ENCODE measurements around the gene ETV3. TPM values are rescaled to one million over a fixed set of nuclear protein-coding genes. Genes with fewer than 3 reads are reported as not detected.
"Not testable (repeated sequence)": the region's sequence is repeated elsewhere in the genome, so short reads cannot be mapped to it uniquely, and the experiment has no call there.

ETV3 gene
- total RNA-seq, 1 experiment from 2014 or later, result 22.6 TPM

DNA sequence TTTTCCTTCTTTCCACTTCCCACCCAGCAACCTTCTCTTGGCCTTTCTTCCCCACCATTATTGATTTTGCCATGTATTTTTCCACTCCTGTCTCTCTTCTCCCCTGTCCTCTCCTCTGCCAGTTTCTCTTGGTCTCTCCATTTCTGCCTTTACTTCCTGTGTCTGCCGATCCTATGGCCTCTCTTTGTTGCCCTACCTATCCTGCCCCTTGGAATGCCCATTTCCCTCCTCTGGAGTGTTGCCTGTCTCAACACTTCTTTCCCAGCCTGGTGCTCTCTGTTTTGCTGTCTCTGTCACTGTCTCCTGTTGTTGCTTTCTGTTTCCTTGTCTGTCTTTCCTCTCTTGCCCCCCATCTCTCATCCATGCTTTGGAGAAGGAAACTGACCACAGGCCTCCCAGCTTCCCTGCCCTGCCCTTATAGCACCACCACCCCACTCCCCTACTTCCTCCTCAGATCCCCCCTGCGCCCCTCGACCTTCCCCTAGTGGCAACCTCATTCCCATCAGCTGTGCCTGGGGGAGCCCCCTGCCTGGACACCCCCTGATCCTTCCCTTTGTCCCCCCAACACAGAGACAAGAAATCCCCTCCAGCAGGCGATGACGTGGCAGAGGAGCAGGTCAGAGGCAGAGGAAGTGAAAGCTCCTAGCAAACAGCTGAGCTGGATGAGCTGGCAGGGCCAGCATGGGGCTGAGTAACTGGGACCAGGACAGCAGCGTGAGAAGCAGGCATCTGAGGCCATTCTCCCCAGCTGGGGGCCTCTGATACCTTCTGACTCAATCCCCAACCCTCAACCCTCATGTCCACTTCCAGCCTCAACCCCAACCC, 32.0 kb downstream of the ETV3 start:
- no peak for DNase-seq (ENCODE audit: low read depth, low spot score)
- in situ Hi-C loops (cut with HindIII; ENCODE audit: low pct_unique_long_range_greater_than_20kb, low sequenced_read_pairs), result no loop called here

DNA sequence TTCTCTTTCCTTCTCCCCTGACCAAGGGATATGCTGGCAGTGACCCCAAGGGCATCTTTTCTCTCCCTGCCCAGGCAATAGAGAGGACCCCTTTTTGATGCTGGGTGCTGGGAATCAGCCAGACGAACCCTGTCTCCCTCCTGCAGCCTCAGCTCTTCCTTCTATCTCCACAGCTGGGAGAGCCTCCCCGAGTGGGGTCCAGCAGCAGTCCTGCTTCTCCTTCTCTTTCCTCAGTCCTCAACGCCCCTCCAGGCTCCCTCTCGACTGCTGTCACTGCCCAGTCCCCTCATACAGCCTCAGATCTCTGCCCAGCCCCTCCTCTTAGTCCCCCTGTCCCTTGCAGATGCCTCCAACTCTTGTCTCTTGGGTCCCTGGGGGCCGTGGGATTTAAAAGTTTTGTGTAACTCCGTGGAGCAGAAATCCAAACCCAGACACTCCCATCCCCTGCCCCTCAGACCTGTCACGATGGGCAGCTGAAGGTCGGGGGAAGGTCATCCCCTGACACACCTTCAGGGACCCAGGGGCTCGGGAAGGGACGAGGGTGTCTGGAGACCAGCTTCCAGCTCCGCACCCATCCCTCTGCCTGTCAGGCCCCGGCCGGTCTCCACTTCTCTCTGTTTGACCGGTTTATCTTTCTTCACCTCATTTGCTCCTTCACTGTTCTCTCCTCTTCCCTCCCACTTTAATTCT, 32.8 kb downstream of the ETV3 start:
- in situ Hi-C loops (cut with HindIII; ENCODE audit: low pct_unique_long_range_greater_than_20kb, low sequenced_read_pairs), result no loop called here

DNA sequence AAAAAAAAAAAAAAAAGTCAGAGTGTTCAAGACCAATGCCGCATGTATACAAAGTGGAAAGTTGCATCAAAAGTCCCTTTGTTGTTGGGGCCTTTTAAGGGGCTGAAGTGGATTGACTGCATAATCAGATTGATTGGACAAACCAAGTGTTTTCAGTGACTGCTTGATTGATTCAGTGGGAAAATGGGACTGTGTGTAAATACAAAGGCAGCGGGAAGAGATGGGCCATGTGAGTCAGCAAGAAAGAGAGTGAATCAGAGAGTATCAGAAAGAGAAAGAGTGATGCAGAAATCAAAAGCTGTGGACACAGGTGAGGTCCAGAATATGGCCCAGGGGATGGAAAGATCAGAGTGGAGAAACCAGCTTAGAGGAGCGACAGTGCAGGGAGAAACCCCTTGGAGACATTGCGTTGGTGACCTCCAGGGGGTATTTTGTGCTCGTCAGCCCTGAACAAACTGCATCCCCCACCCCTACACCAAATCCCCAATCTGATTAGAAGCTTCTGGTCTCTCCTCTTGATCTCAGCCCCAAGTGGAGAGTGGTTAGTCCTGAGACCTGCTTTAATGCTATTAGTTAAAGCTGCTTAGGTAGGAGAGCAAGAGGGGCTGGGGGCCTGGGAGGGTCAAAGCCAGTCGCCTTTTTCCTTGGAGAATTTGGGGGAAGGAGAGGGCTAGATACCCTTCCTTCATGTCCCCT, 33.4 kb downstream of the ETV3 start:
- no peak for DNase-seq (ENCODE audit: low read depth, low spot score)
- in situ Hi-C loops (cut with HindIII; ENCODE audit: low pct_unique_long_range_greater_than_20kb, low sequenced_read_pairs), result no loop called here

More for the DNA sequence above, 32.8 kb downstream of the ETV3 start:
- no peak for DNase-seq (ENCODE audit: low read depth, low spot score)

DNA sequence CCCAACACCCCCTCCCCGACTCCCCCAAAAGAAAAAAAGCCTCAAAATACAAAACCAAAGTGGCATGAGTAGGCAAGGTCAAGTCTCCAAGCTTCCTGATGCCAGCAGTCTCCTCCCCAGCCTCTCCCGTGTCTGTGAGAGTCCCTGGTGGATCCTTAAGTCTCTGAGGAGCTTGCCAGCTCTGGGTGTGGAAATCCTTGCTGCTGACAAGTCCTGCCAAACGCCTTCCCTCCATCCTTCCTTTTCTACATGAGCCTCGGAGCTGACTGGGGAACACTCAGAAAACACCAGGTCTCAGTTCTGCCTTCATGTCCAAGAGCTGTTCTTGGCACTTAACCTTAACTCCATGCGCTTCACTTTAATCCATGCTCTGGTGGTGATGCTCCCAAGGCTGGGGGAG, 34.9 kb downstream of the ETV3 start:
- in situ Hi-C loops (cut with HindIII; ENCODE audit: low pct_unique_long_range_greater_than_20kb, low sequenced_read_pairs), result no loop called here
- no peak for DNase-seq (ENCODE audit: low read depth, low spot score)

DNA sequence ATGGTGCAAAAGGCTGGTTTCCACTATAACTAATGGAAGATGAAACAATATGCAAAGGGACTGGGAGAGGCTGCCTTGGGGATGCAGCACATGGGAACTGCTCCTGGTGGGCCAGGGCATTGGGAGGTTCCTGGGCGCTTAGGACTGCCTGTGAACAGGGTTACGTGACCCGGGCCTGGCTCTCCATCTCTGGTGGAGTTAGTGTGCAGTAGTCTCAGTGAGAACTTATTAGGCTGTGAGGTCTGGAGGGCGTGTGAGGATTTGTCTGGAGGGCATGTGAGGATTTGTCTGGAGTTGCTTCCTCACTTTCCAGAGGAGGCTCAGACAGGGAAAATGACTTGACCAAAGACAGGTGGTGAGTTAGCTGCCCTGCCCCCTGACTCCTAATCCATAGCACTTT, 37.0 kb downstream of the ETV3 start:
- DNase-seq (ENCODE audit: low read depth, low spot score), result no peak
- in situ Hi-C loops (cut with HindIII; ENCODE audit: low pct_unique_long_range_greater_than_20kb, low sequenced_read_pairs), result no loop called here

DNA sequence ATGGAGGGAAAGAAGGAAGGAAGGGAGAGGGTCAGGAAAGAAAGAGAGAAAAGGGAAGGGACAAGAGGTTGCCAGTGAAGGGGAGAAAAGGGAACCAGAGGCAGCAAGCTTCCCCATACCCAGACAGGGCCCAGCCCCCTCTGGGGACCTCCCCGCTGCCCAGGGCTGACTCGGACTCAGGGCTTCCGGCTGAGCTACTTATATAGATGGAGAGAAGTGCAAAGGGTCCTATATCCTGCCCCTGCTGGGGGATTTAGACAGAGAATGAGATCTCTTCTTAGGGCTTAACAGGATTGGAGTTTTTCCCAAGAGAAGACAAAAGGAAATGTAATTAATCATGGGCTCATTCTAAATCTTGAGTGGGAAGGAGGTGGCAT, 38.6 kb downstream of the ETV3 start, which contains the start of gene ETV3L:
Gene ETV3L, minus strand, starts transcription at position 176 of the 377 bp plus-strand sequence. CDS start 285 bp downstream, outside the sequence.
- no peak for DNase-seq (ENCODE audit: low read depth, low spot score)
- in situ Hi-C loops (cut with HindIII; ENCODE audit: low pct_unique_long_range_greater_than_20kb, low sequenced_read_pairs), result no loop called here

DNA sequence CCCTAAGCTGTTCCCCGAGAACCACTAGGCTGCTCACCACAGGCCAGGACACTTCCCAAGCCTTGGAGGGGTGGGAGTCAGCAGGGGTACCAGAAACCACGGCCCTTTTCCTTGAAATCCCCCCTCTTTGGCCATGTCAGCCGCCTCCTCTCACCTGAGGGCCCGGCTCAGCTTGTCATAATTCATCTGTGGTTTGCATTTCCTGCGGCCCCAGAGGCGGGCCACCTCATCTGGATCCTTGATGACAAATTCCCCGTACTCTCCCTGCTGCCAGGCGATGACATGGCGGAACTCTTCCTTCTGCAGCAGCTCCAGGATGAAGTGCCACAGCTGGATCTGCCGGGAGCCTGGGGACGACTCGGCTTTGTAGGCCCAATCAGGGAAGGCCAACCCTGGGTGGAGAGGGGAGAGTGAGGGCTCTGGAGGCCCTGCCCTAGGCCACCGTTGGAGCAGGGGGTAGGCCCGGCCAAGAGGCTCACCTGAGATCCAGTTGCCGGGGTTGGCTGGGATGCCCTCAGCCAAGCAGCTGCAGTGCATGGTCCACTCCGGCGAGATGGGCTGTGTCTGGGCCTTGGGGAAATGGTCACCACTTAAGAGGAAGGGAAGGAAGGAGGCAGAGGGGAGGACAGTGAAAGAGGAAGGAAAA, 39.1 kb downstream of the ETV3 start:
- in situ Hi-C loops (cut with HindIII; ENCODE audit: low pct_unique_long_range_greater_than_20kb, low sequenced_read_pairs); DNase-seq (ENCODE audit: low read depth, low spot score): not testable (repeated sequence)

DNA sequence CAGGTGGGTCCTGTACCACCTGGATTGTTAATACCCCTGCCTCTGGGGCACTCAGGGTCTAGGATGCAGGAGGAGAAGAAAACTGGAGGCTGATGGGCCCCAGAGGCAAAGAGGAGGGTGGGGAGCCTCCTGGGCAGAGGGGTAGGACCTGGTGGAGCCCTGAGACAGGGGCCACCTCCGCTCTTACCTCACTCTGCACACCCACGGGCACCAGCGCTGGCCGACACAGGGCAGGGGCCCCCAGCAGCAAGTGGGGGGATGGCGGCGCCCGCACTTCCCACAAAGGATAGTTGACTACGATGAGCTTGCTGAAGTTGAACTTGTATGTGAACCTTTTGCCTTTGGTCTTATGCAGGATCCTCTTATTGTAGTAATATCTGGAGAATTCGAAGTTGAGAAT, 39.7 kb downstream of the ETV3 start:
- in situ Hi-C loops (cut with HindIII; ENCODE audit: low pct_unique_long_range_greater_than_20kb, low sequenced_read_pairs), result no loop called here
- no peak for DNase-seq (ENCODE audit: low read depth, low spot score)

DNA sequence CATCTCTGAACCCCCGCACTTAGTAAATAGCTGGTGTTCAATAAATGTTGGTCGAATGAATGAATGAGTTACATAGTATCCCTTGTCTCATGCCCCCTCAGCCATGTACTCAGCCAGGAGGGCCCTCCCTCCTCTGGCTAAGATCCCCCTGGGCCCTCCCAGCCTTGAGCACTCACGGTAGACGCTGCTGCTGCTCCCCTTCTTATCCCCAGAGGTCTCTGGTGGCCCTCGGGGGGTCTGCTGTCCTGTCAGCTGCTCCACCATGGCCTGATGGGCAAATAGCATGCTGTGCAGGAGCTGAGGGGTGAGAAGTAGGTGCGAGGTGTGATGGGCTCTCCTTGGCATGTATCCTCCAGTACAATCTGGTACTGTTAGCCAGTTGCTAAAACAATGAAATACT, 40.5 kb downstream of the ETV3 start:
- DNase-seq (ENCODE audit: low read depth, low spot score), result no peak
- in situ Hi-C loops (cut with HindIII; ENCODE audit: low pct_unique_long_range_greater_than_20kb, low sequenced_read_pairs), result no loop called here

DNA sequence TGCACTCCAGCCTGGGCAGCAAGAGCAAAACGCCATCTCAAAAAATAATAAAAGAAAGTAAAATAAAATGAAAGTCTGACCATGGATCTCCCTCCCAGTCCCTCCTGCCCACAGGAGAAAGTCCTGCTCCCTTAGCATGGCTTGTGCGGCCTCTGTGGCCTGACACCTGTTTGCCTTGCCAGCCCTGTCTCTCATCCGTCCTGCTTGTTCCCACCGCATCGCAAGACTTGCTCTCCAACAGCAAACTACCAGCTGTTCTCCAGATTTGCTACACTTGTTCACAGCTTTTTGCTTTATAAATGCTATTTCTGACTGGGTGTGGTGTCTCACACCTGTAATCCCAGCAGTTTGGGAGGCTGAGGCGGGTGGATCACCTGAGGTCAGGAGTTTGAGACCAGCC, 41.3 kb downstream of the ETV3 start:
- DNase-seq (ENCODE audit: low read depth, low spot score), result no peak
- in situ Hi-C loops (cut with HindIII; ENCODE audit: low pct_unique_long_range_greater_than_20kb, low sequenced_read_pairs), result no loop called here

DNA sequence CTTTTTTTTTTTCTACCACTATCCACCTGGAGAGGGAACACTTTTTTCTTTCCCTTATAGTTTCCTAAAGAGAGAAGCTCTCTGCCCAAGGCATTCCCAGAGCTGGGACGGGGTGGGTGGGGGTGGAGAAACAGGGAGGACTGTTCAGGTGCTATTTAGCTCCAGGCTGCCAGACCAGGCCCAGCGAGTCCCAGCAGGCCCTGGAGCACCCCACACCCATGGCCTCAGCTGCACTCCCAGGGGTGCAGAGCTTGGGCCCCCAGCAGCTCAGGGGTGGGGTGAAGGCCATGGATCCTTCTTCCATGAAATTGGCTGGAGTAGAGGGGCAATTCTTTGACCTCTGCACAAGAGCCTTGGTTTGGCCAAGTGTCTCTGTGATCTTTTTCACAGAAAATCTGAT, 42.6 kb downstream of the ETV3 start:
- no peak for DNase-seq (ENCODE audit: low read depth, low spot score)
- in situ Hi-C loops (cut with HindIII; ENCODE audit: low pct_unique_long_range_greater_than_20kb, low sequenced_read_pairs), result no loop called here

DNA sequence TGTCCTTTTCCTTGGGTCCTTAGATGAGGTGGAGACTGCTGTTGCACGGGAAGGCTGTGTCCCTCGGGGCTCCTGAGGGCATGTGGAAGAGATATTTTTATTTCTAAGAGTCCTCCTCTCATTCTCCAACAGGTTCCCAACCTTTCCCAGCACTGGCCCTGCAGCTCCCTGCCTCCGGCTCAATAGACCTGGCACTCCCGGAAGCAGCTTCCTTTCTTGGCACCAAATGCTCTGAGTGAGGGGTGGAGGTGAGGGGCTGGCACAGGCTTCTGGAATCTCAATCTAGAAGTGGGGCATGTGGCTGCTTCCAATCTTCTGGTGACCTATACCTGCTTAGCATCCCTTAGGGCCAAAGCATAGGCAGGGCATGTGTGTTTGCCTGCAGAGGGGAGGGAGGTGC, 43.1 kb downstream of the ETV3 start:
- in situ Hi-C loops (cut with HindIII; ENCODE audit: low pct_unique_long_range_greater_than_20kb, low sequenced_read_pairs), result no loop called here

DNA sequence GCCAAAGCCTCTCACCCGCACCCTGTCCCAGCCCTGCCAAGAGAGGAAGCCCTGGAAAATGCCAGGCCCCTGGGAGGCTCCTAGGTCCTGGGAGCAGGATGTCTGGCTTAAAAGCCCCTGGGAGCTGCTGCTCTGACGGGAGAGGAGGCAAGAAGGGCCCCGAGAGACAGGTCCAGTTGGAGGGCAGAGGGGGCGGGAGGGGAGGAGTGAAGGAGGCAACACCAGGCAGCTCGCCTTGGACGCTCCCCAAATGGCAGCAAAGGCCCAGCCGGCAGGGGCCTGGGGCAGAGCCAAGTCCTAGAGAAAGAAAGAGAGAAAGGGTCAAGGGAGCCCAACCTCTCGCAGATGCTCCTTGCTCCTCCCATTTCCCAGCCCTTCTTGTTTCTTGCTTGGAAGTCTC, 45.4 kb downstream of the ETV3 start:
- in situ Hi-C loops (cut with HindIII; ENCODE audit: low pct_unique_long_range_greater_than_20kb, low sequenced_read_pairs), result no loop called here
- DNase-seq (ENCODE audit: low read depth, low spot score), result no peak

More for the DNA sequence above, 43.1 kb downstream of the ETV3 start:
- DNase-seq (ENCODE audit: low read depth, low spot score), result no peak

DNA sequence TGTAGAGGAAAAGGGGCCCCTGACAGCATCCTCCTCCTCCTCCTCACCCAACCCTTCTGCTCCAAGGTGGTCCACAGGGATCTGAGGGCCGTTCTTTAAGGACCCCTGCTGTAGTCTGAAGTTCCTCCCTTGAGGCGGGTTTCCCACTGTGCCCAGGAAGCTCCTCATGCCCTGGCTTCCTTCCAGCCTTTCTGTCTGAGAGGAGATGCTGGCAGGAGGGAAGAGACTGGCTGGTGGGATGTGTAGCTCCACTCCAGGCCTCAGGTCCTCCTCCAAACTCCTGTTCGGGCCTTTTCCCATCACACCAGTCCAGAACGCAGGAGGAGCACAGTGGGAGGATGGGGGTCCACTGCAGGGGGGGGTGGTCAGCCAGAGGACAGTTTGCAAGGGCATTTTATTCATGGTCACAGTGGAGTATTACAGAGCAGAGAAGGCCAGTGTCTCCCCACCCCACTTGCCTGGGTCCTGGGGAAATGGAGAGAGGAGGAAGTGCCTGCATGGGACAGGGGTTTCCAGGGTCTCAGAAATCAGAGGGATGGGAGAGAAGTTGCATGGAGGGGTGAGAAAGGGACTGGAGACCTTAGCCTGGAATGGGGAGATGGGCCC, 46.4 kb downstream of the ETV3 start:
- in situ Hi-C loops (cut with HindIII; ENCODE audit: low pct_unique_long_range_greater_than_20kb, low sequenced_read_pairs), result no loop called here
- no peak for DNase-seq (ENCODE audit: low read depth, low spot score)

DNA sequence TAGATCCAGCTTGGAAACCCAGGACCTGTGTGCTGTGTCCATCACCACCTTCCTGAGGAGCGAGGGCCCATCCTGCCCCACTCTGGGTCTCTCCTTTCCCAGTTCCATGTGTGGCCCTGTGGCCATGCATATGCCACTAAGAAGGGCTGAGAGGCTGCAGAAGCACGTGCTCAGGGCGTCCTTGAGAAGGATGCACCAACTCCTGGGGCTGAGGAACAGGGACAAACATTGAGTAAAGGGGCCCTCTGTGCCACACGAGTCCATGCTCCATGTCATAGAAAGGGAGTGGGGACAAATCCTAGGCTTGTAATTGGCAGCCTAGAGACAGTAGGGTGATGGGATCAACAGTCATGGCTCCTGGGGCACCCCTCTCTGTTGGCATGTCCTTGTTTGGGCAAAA, 47.0 kb downstream of the ETV3 start:
- DNase-seq (ENCODE audit: low read depth, low spot score), result no peak
- in situ Hi-C loops (cut with HindIII; ENCODE audit: low pct_unique_long_range_greater_than_20kb, low sequenced_read_pairs), result no loop called here

DNA sequence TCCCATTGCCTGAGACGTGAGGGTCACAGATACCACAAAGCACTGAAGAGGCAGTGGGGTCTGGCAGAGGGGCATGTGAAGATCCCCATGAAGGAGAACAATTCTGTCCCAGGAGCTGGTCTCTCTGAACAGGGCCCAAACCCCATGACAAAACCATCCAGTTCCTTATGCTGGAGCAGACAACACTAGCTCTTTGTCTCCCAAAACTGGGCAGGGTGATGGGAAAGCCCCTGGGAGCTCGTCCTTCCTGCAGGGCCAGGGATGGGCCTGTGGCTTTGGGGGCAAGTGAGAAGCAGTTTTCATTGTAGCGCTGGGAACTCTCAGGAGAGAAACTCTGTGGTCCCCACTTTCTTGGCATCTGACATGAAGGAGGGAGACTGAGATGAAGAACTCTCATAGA, 47.4 kb downstream of the ETV3 start:
- DNase-seq (ENCODE audit: low read depth, low spot score), result peak; percentile 91
- in situ Hi-C loops (cut with HindIII; ENCODE audit: low pct_unique_long_range_greater_than_20kb, low sequenced_read_pairs), result no loop called here

DNA sequence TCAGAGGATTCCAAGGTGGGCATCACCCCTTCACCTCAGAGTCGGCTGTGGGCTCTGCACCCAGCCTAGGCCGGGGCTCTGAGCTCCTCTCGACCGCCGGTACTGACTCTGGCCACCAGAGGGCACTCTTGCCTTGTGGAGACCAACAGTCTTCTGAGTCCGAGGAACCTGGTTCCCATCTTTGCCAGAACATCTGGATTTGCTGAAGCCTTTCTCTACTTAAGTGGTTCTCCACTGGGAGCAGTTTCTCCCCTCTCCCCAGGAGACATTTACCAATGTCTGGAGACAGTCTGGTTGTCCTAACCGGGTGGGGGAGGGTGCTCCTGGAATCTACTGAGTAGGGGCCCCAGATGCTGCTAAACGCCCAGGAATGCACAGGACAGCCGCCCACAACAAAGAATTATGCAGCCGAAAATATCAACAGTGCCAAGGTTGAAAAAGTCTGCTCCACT, 48.0 kb downstream of the ETV3 start:
- in situ Hi-C loops (cut with HindIII; ENCODE audit: low pct_unique_long_range_greater_than_20kb, low sequenced_read_pairs), result no loop called here
- DNase-seq (ENCODE audit: low read depth, low spot score), result peak; percentile 90

DNA sequence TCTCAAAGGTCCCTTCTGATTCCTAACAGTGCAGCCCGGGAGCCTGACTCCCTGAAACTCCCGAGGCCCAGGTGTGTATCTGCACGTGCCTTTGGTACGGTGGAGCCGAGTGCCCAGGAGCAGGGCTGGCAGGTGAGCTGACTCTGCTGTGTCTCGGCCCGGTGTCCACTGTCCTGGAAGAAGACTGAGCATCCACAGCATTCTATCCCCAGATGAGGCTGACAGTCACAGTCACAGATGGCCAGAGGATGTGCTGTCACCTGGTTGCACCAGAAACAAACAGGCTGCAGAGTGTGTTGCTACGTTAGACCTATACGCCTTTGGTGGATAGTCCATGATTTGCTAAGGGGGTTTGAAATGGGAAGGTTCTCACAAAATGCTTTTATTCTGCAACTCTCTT, 48.4 kb downstream of the ETV3 start:
- no peak for DNase-seq (ENCODE audit: low read depth, low spot score)
- in situ Hi-C loops (cut with HindIII; ENCODE audit: low pct_unique_long_range_greater_than_20kb, low sequenced_read_pairs), result no loop called here
